Activated CD4-positive, alpha-beta T cell treated with anti-CD3 and anti-CD28 coated beads, Interleukin-2, amount 50 U/mL, for 24 hours (primary cell): ENCODE data around the gene ASB10.

Experiments used
- DNase-seq, 2 donors: peaks; one replicate each; pipeline ENCODE4 v3.0.0-alpha.2; 2020; ENCODE audit warnings: low read depth in 1 of 2, low spot score in 1 of 2

Gene ASB10

DNA sequence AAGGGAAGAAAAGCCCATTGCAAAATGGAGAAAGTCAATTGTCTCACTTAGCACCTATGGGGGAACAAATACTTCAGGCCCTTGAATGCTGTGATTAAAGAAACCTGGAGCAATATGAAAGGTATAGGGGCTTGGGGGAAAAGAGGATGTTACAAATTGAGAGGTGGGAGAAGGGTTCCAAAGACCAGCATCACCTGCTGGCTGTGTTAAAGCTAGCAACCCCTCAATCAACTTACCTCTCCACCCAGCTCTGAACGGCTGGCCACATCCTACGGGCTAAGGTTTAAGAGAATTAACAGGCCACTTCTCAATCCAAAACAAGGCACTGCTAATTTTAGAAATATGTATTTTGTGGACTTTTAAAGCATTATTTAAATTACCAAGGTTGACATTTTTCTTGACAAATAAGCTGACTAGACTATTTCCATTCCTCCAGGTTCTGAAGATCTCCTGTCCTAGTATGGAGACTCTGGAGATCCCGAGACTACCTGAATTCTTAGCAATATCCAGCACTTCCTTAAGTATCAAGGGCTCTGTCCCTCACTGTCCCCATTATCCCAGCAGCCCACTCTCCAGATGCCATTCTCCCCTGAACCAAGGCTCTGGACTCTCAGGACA is 24.2 kb upstream of the ASB10 start:
- no peak for DNase-seq

DNA sequence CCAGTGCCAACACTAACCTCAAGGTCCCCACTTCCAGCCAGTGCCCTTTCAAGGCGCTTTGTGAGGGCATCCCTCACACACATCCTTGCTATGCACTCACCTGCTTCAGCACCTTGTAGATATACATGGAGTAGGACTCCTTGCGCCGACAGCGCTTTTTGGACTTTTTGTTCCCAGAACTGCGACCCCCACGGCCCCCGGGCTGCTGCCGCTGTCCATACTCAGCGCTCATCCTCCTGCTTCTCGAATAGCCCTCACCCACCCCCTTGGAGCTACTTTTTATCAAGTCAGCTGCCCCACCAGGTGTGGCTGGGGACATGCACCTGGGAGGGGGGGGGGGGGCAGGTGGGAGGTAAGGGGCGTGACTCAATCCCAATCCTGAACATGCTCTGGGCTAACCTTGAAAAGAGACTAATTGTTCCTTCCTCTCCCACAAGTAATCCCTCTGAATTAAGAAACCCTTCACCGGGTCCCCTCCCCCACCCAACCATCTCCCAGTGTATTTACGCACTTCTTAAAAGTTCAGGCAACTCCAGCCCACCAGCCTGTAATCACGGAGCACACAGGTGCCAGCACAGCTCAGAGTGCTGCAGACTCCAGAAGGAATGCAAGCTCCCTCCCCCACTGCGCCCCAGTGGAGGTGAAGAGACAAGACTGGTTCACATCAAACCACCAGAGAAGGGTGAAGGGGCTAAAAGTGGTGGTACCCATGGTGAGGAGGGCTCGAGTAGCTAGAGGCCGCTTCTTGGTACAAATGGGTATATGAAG is 23.2 kb upstream of the ASB10 start, which contains the start of gene H2BK1:
Gene H2BK1 (minus strand): TSS at position 402 of the 768 bp plus-strand sequence. CDS start 170 bp downstream, at position 232.
- DNase-seq = no peak

DNA sequence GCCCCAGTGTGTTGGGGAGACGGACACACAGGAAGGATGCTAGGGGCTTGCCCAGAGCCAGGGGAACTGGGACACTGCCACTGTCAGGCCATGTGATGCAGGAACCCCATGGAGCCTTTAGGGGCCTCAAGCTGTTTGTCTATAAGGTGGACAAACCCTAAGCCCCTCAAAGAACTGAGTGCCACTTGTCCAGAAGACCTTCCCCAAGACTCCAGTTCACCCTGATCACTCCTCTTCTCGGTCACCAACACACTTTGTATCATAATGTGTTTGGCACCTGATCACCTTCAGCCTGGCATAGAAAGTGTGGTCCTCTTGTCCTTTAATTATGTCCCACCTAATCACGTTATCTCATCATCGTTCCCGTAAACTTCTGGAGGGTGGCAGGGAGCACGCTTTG is 22.5 kb upstream of the ASB10 start:
- DNase-seq = no peak

DNA sequence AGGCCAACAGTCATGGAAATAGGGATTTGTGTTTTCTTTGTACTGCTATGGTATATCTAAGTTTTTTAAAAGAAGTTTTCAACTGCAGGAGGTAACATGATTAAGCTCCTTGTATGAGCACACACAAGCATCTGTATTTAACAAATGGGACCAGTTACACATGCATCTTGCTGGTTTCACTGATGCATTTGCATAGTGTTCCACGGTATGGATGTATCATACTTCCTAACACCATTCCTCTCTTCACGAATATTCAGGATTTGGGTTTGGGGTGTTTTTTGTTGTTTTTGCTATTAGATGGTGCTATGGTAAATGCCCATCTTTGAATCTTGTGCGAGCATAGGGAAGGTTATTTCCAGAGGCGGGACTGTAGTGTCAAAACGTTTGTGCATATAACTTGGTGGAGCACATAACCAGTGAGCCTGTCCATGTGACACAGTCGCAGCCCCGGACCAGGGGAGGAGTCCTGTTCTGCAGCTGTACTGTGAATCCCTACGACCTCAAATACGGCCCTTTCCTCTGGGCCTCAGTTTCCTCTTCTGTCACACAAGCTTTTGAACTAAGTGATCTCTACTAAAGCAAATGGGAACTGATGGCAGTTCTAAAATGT is 21.3 kb upstream of the ASB10 start:
- no peak for DNase-seq

DNA sequence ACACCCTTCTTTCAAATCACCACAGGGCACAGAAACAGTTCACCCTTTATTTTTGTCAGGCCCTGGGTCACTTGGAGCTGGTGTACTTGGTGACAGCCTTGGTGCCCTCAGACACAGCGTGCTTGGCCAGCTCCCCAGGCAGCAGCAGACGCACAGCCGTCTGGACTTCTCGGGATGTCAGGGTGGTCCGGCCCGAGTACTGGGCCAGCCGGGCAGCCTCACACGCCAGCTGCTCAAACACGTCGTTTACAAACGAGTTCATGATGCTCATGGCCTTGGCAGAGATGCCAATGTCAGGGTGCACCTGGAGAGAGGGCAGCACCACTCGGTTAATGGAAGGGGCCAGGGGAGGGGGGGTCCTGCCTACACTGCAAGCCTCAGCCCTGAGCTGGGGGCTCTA is 20.8 kb upstream of the ASB10 start:
- DNase-seq = no peak

DNA sequence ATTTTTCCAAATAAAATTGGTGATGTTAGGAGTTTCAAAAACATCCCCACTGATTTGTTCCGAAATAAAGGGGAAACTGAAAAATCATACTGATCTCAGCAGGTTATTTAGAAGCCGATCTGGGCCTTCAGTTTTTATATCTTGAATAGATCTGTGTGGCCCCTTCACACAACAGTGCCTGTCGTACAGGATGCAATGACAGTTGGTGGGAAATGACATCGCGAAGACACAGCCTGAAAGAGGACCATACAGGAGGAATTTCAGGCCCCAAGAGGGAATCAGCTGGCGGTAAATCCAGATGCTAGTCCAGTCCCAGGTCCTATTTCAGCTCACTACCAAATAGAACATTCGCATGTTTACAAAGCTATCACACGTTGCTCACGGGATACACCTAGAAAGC is 20.3 kb upstream of the ASB10 start:
- no peak for DNase-seq

DNA sequence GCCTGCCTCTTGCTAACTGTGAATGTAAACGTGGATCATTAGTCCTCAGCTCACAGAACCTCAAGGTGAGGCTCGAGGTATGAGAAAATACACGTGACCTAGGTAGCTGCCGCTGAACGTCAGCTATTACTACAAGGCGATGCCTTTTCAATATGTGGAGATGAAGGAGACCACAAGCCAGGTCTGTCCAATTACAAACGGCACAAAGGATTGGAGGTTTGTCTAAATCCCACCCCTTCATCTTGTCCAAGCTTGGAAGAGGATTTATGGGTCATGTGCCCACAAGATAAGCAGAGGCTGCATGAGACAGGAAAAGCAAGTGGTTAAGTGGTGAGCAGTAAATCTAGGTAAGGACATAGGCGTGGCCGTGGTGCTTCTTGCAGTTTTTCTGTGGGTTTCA is 19.9 kb upstream of the ASB10 start:
- no peak for DNase-seq

DNA sequence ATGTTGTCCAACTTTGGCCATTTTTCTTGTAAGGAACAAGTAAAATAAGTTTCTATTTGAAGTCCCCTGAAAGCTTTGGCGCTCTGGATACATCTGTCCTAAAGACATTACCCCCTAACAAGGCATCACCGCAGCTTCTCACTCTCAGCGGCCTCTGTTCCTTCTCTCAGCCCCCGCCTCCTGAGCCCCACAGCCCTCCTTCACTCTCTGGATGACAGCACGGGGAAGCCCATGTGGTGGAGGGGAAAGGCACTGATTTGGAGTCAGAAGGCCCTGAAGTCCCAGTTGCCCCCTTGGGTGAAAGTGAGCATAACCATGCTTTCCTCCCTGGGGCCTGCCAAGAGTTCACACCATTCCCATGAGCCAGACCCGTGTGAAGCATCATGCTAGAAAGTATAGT is 18.7 kb upstream of the ASB10 start:
- no peak for DNase-seq

DNA sequence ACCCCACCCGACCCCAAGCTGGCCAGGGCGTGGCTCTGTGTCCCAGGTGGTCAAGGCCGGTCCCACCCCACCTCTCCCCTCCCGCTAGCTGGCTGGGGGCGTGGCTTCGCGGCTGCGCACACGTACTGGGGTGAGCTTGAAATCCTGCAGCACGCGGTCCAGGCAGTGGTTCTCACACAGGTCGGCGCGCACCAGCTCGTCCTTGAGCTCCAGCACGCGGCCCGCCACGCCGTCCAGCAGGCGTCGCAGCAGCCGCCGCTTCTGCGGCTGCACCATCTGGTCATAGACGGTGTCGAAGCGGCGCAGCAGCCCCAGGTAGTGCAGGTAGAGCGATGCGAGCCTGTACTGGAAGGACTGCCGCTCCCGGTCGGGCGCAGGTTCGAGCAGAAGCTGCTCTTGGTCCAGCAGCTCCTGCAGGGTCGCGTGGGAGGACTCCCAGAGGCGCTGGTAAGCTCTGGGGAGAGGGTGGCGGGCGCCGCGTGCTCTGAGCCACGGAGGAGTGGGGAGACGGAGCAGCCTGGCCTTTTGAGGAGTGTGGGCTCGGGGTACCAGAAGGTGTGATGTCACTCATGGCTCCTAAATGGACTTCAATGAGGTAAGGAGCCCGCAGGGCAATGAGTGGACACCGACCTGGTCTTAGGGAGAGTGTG is 17.5 kb upstream of the ASB10 start:
- no peak for DNase-seq

DNA sequence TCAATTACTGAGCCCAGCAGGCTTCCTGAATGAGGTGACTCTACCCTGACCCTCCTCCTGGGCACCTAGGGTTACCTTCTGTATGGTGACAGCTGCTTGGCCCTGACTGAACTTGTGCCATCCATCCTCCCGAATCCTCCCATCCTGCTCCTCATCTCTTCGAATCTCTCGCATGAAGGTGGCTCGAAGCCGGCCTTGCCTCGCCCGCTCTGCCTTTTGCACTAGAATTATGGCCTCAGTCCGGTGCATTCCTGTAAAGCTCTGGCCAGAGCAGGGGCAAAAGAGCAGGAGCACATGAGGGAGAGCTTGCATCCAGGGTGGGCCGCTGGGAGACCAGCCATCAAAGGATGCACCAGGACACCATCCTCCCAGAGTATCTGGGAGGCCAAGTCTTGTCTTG is 15.8 kb upstream of the ASB10 start:
- DNase-seq = no peak

DNA sequence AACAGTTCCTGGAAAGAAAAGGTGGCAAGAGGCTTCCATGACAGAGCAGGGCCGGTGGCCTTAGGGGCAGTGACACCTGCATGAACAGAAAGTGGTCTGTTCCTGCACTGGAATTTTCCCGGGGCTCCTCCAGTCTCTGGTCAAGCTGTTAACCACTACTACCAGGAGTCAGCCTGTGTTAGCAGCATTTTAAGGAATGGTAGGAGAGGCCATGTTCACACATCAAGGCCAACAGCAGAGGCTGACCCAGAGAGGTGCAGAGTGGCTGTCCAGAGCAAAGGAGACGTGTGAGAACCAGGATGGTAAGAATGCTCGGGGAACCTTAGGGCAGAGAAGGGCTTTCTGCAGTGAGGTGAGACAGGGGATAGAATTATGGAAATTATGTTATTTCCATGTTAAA is 14.7 kb upstream of the ASB10 start:
- no peak for DNase-seq

DNA sequence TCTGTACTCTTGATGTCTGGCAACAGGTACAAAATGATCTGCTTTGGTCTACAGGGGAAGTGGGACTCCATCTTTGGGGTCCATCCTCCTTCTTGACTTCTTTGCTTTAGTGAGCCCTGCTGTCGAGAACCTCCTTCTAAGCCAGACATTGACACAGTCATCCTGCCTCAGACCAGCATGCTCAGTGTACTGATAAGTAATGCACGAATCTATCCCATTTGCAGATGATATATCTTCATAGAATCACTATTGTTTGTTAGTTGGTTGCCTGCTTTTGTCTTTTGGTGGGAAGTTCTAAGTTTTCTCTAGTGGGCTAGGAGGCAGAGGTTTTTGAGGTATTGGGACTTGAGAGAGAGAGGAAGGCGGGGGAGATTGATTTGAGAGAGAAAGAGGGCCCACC is 14.3 kb upstream of the ASB10 start:
- DNase-seq = no peak

DNA sequence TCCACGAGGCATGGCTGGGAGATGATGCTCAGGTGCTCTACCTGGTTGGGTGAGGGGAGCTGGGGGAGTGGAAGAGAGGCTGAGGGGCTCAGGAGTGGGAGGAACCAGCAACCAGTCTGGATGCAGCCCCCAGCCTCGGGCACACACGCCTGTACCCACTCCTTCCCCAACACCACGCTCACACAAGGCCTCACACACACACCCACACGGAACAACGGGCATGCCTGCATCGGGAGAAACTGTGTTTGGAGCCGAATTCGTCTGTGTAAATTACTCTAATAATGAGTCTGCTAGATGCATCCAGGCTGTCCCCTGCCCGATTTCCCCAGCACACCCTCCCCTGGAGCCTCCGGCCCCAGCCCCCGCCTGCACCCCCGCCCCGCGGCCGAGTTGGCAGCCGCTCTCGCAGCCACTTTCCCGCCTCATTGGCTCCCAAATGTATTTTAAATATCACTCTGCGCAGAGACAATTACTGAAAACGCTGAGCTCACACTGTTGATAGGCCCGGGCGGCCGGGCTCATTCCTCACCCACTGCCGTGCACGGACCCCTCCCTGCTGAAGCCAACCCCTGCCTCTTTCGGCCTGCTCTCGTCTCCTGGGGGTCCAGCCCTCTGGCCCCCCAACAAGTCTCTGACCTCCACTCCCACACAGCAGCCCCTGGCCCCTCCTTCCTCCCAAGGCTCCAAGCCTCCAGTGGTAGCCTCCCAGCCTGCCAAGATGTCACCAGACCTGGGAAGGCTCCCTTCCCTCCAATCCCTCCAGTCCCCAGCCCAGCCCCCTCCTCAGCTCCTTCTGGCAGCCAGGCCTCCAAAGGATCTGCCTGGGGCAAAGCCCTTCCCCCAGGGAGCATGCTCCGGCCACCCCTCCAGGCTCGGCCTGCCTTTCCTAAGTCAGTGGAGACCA is 12.1 kb upstream of the ASB10 start:
- no peak for DNase-seq

DNA sequence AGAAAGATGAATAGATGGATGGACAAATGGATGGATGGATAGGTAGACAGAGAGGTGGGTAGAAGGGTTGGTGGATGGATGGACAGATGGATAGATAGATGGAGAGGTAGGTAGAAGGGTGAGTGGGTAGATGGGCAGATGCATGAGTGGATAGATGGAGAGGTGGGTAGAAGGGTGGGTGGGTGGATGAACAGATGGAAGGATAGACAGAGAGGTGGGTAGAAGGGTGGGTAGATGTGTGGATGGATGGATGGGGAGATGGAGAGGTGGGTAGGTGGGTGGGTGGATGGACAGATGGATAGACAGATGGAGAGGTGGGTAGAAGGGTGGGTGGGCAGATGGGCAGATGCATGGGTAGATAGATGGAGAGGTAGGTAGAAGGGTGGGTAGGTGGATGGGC is 10.9 kb upstream of the ASB10 start:
- DNase-seq = no peak

DNA sequence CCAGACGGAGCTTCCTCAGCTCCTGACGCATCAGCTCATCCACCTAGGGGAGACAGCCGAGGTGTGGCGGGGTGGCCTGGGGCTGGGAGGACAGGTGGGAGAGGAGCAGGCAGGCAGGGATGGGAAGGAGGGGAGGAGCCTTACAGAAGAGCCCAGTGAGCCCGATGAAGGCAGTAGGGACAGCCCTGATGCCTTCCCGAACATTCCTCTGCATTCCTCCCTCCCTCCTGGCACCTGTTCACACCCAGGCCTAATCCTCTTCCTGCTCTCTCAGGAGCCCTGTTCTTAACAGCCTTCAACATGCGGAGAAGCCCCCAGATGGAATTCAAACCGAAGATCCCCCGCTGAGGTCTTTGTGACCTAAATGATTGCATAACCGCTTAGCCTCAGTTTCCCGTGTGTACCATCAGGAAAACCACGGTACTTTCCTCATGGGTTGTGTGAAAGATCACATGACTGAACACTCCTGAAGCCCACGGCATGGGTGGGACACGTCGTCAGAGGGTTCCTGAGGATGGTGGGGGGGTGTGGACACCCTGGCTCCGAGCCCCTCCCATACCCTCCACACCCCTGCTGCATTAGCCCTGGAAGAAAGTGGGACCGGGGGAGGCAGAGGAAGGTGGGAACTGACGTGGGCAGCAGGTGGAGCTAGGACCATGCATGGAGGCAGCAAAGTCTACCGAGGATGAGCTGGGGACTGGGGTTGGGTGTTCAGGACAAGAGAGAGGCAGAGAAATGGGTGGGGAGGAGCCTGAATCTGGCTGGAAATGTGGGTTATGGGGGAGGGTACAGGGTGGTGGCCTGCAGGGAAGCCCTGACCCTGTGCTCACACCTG is 8.8 kb upstream of the ASB10 start:
- no peak for DNase-seq

DNA sequence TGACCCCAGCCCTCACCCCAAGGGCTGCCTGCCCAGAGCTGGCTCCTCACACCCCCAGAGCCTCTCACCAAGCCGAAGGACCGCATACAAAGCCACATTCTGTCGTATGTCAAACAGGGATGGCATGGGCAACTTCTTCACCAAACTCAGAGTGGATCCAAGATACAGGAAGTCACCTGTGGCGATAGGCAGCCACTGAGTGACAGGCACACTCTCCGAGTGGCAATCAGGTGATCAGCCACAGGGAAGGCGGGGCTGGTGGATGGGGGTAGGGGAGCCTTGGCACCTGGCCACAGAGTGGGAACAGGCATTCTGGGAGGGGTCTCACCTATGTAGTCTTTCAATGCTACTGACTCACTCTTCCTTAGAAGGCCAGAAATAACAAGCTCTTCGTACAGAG is 7.1 kb upstream of the ASB10 start:
- DNase-seq = no peak

DNA sequence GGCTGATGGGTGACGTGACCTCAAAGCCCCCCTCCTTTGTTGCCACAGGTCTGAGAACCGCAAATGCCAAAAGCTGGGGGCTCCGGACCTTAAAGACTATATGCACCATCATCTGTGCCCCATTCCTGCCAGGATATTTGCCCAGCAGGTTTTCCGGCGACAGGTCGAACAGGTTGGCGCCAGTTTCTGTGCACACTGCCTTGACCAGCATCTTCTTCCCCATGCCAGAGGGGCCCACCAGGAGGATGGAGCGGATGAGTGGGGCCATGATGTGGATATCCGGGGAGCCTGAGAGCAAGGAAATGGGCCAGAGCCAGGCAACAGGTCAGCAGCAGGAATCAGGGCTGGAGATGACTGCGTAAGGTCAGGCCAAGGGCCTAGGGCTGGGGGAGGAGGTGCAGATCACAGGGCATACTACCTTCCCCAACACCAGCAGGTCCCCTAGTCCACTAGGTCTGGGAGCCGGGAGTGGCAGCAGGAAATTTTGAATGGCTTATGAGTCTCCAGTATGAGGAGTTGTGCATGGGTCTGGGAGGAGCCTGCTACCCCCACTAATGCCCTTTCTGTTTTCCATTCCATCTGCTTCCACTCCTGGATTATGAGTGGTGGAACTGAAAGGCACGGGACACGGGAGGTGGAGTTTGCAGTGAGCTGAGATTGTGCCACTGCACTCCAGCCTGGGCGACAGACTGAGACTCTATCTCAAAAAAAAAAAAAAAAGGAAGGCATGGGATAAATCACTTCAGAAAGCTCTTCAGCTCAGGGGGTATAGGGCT is 6.3 kb upstream of the ASB10 start:
- DNase-seq = no peak

DNA sequence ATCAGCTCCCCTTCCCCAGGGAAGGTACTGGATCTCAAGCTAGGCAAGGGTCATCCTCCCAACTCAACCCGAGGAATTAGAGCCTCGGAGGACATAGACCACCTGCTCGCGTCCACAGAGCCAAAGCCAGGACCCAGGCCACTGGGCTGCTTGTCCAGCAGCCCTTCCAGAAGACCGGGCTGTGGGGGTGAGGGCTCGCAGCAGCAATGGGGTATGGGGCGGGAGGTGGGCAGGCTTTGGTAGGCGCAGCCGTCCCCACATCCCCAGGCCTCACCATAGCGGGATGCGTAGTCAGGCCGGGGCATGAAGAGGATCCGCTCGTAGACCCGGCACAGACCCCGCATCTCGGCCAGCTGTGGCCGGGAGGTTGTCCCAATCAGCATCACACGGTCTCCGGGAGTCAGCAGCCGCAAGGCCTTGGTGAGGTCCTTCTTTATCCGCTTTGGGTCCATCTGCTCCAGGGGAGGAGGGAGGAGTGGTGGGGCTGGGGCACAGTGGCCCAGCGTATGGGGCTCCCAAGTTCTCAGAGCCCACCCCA is 5.0 kb upstream of the ASB10 start:
- DNase-seq = no peak

DNA sequence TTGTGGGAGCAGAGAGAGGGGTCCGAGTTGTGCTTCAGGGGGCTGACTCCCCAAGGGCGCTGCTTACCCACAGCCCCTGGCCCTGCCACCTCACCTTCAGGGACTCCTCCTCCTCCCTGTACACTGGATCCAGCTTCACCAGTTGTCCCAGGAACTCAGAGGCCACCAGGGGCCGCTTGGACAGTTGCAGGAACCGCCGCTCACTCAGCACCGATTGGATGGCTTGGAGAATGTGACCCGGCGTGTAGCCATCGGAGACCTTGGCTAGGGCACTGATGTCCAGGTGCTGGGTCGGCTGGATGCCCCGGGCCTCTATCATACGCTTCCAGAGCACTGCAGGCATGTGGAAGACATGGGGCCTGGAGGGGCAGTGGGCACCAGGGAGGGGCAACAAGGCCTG is 4.5 kb upstream of the ASB10 start:
- DNase-seq = no peak
